Thymus (tissue), 11 donors: ENCODE measurements around the gene RHBDL2. TPM values are rescaled to one million over a fixed set of nuclear protein-coding genes. Genes with fewer than 3 reads are reported as not detected.
"Not testable (repeated sequence)": the region's sequence is repeated elsewhere in the genome, so short reads cannot be mapped to it uniquely, and the experiment has no call there.

ENCODE experiments used
- DNase-seq, 9 donors: peaks; one replicate each; pipeline ENCODE4 v3.0.0-alpha.2; 2013; ENCODE audit warnings: low spot score in 9 of 9, low read depth in 6 of 9, missing footprints in 1 of 9
- H3K27ac ChIP-seq, 2 donors: one replicate each; pipeline ENCODE4 v1.5.1; 2013; ENCODE audit warnings: control low read depth in 1 of 2, low read depth in 1 of 2, low read length in 1 of 2, mild to moderate bottlenecking in 1 of 2, moderate library complexity in 1 of 2
- H3K27me3 ChIP-seq, 2 donors: one replicate each; pipeline ENCODE4 v1.5.1; 2013; ENCODE audit warnings: low read length in 1 of 2; ENCODE audit not compliant: control insufficient read depth in 2 of 2, insufficient read depth in 1 of 2
- H3K36me3 ChIP-seq, 2 donors: one replicate each; pipeline ENCODE4 v1.5.1; 2013; ENCODE audit warnings: low read length in 1 of 2, mild to moderate bottlenecking in 1 of 2, moderate library complexity in 1 of 2; ENCODE audit not compliant: control insufficient read depth in 2 of 2, insufficient read depth in 2 of 2
- H3K4me1 ChIP-seq, 2 donors: one replicate each; pipeline ENCODE4 v1.5.1; 2013; ENCODE audit warnings: low read length in 2 of 2; ENCODE audit not compliant: control insufficient read depth in 2 of 2, insufficient read depth in 2 of 2
- H3K4me3 ChIP-seq, 2 donors: one replicate each; pipeline ENCODE4 v1.5.1; 2013; ENCODE audit warnings: low read length in 2 of 2, control low read depth in 1 of 2, mild to moderate bottlenecking in 1 of 2
- H3K9me3 ChIP-seq, 2 donors: one replicate each; pipeline ENCODE4 v1.5.1; 2013; ENCODE audit warnings: low read length in 1 of 2, mild to moderate bottlenecking in 1 of 2; ENCODE audit not compliant: control insufficient read depth in 2 of 2, insufficient read depth in 1 of 2
- WGBS: extraction: QIAGEN DNeasy Blood & Tissue Kit; methylation state at CpG from one replicate; pipeline ENCODE4 v1.1.7; 2013; 5-methylcytosine and 5-hydroxymethylcytosine counted together
- polyA plus RNA-seq: library from polyadenylated mRNA; stranded (reverse); fragments of 200-250 nt; gene quantifications from one replicate; pipeline ENCODE4 v1.2.3, GENCODE V29; 2013
- total RNA-seq: library from RNA; stranded (reverse); fragments of 120-200 nt; gene quantifications from one replicate; pipeline ENCODE4 v1.2.4, GENCODE V29; 2013
- donor health status: healthy.

RHBDL2 gene
- total and polyA plus RNA-seq, 2 donors: 0.99 to 2.3 TPM

DNA sequence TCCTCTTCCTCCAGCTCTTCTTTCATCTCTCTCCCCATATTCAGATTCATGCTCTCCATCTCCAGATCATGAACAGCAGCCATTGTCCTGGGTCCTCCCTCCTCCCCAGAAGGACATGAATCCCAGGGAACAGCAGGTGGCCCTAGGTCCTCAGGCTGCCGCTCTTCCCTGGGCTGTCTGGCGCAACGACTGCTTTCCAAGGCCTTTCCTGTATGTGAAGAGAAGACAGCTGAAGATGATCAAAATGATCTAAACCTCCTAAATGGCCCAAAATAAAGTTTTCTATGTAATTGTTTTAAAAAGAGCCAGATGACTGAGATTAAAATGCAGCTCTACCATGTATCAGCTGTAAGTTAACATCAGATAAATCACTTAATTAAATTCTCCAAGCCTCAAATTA, 22.5 kb downstream of the RHBDL2 start:
- DNase-seq: no peak
- Histone ChIP-seq H3K27ac (no peak overlapping the region), H3K36me3 (no peaks in the 10 kb centered on the region), H3K9me3 (no peaks in the 10 kb centered on the region), H3K4me1 (no peaks in the 10 kb centered on the region), H3K27me3 (no peaks in the 10 kb centered on the region), H3K4me3 (no peak overlapping the region)
- WGBS: 88% methylated on average over 3 of the region's 3 CpGs

DNA sequence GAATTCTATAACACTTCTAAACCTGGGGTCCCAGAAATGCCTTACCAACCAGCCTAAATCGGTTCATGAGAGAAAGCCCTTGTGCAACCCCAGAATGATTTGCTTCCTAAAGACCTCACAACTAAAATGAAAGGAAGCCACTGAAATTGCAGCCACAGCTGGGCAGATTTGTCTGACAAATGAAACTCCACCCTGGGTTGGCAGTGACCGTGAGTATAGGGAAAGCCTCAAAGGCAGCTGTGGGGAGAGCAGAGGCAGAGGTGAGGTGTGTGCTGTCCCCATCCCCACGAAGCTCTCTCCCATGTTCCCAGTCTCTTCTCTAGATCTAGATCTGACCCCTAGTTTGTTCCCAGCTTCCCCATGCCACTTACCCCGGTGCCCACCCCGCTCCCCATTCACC, 23.1 kb downstream of the RHBDL2 start:
- Histone ChIP-seq H3K4me1 (no peaks in the 10 kb centered on the region), H3K27ac (no peak overlapping the region), H3K4me3 (no peak overlapping the region), H3K36me3 (no peaks in the 10 kb centered on the region), H3K27me3 (no peaks in the 10 kb centered on the region), H3K9me3 (no peaks in the 10 kb centered on the region)
- 81% methylated on average over 5 of the region's 5 CpGs for whole genome bisulfite sequencing
- DNase-seq: no peak

DNA sequence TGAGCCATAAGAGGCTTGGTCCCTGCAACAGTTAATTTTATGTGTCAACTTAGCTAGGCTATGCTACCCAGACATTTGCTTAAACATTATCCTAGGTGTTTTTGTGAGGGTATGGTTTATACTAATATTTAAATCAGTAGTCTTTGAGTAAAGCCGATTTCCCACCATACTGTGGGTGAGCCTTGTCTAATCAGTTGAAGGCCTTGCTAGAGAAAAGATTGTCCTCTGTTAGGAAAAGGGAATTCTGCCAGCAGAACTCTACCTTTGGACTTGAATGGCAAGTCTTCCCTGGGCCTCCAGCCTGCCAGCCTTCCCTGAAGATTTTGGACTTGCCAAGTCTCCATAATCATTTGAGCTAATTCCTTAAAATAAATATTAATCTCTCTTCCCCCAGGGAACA, 23.9 kb downstream of the RHBDL2 start:
- Histone ChIP-seq H3K36me3 (no peaks in the 10 kb centered on the region), H3K4me3 (no peak overlapping the region), H3K27me3 (no peaks in the 10 kb centered on the region), H3K4me1 (no peaks in the 10 kb centered on the region), H3K9me3 (no peaks in the 10 kb centered on the region), H3K27ac (no peak overlapping the region)
- WGBS: 97% methylated on average over 1 of the region's 1 CpG
- DNase-seq: no peak

DNA sequence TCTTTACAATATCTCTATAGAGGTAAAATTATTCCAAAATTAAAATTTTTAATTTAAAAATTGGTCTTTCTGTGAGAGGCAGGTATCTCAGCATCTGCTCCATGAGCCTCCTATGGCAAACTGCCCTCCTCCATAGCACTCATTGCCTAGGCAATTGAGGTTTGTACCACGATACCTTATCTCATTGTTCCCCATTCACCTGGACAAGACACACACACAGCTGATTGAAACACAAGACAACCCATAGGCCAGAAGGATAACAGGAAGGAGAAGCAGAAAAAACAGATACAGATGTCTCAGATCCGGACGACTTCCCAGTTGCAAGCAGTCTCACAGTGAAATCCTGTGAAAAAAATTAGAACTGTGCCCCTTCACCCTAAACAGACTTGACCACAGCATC, 24.3 kb downstream of the RHBDL2 start:
- Histone ChIP-seq H3K9me3 (no peaks in the 10 kb centered on the region), H3K36me3 (no peaks in the 10 kb centered on the region), H3K27me3 (no peaks in the 10 kb centered on the region), H3K4me1 (no peaks in the 10 kb centered on the region), H3K27ac (no peak overlapping the region), H3K4me3 (no peak overlapping the region)
- WGBS: 92% methylated on average over 3 of the region's 3 CpGs
- no peak for DNase-seq

DNA sequence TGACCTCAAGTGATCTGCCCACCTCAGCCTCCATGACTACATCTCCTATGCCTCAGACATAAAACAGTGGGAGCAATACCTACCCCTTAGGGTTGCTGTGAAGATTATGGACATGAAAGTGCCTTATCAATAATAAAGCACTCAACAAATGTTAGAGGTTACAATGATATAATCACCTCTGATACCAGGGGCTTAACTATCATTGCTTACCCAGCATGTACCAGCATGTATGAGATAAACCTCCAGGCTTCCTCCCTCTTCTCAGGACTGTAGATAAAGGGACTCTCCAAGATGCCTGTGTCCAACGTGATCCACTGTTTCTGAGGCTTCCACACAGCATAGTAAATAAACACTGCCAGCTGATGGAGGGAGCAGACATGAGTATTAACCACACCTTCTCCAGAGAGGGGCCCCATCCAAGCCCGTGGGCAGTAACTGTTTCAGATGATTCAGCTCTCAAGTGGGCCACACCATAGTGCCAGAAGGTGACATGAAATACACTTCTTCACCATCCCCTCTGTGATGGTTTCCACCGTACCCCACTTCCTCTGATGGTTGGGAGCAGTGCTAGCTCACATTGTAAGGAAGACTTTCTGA, 26.2 kb downstream of the RHBDL2 start:
- no peaks in the 10 kb centered on the region for H3K36me3 ChIP-seq
- no peaks in the 10 kb centered on the region for H3K4me1 ChIP-seq
- no peak for DNase-seq
- H3K27ac ChIP-seq: no peak overlapping the region
- no peaks in the 10 kb centered on the region for H3K9me3 ChIP-seq
- 80% methylated on average over 3 of the region's 3 CpGs for WGBS
- no peaks in the 10 kb centered on the region for H3K27me3 ChIP-seq
- H3K4me3 ChIP-seq: no peak overlapping the region

DNA sequence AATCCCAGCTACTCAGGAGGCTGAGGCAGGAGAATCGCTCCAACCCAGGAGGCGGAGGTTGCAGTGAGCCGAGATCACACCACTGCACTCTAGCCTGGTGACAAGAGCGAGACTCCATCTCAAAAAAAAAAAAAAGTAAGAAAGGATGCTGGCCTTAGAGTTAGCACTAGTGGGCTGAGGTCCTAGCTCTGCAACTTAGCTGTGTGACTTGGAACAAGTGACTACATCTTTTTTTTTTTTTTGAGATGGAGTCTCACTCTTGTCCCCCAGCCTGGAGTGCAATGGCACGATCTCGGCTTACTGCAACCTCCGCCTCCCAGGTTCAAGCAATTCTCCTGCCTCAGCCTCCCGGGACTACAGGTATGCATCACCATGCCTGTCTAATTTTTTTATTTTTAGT, 26.7 kb downstream of the RHBDL2 start:
- H3K27ac ChIP-seq, DNase-seq, H3K27me3 ChIP-seq, H3K9me3 ChIP-seq, H3K4me3 ChIP-seq, H3K4me1 ChIP-seq, H3K36me3 ChIP-seq: not testable (repeated sequence)
- WGBS: 99% methylated on average over 8 of the region's 8 CpGs

DNA sequence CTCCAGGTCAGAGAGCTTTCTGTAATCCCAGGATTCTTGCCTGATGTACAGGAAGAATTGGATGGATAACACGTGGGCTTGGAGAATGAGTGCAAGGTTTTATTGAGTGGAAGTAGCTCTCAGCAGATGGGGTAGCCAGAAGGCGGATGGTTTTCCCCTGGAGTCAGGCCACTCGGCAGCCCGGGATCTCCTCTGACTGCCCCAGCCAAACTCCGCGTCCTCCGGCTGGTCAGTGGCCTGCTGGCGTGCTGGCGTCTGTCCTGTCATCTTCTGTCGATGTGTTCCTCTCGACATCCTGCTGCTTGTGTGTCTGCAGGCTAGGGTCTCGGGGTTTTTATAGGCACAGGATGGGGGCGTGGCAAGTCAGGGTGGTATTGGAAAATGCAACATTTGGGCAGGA, 32.8 kb downstream of the RHBDL2 start:
- peaks cover 0 to 5% of the 10 kb centered on the region in 2 donors for H3K9me3 ChIP-seq
- WGBS: 91% methylated on average over 13 of the region's 13 CpGs
- no peak for DNase-seq

DNA sequence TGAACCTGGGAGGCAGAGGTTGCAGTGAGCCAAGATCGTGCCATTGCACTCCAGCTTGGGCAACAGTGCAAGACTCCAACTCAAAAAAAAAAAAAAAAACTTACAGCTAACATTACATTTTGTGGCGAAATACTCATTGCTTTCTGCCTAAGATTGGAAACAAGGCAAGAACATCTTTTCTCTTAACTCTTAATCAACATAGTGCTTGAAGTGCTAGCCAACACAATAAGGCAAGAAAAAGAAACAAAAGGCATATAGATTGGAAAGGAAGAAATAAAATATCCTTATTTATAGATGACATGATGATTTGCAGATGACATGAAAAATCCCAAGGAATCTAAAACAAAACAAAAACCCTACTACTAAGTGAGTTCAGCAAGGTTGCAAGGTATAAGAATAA, 35.6 kb downstream of the RHBDL2 start:
- H3K9me3 ChIP-seq: peaks cover 0 to 5% of the 10 kb centered on the region in 2 donors

More for the DNA sequence above, 32.8 kb downstream of the RHBDL2 start:
- Histone ChIP-seq H3K4me3 (no peak overlapping the region), H3K4me1 (no peaks in the 10 kb centered on the region), H3K36me3 (no peaks in the 10 kb centered on the region), H3K27ac (no peak overlapping the region), H3K27me3 (no peaks in the 10 kb centered on the region)

DNA sequence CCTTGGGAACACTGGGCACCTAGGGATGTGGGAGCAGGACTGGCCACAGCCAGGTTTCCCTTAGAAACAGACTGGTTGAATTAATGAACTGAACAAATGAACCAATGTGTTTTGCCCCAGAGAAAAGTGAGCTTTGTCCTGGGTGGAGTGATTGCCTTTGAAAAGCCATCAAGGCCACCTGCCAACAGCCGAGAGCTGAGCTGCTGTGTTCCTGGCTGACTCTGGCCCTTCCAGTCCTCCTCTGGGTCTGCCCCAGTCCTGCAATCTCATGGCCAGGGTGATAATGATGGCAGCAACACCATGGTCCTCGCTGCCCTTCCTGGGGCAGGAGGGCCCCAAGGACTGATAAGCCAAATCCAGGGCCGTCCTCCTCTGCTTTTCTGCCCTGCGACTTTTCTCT, 42.1 kb downstream of the RHBDL2 start:
- Histone ChIP-seq H3K9me3 (no peaks in the 10 kb centered on the region), H3K36me3 (no peaks in the 10 kb centered on the region), H3K4me1 (no peaks in the 10 kb centered on the region), H3K27ac (no peak overlapping the region), H3K27me3 (no peaks in the 10 kb centered on the region), H3K4me3 (no peak overlapping the region)
- DNase-seq: no peak
- 92% methylated on average over 4 of the region's 4 CpGs for WGBS

More for the DNA sequence above, 35.6 kb downstream of the RHBDL2 start:
- 74% methylated on average over 2 of the region's 2 CpGs for WGBS
- no peak overlapping the region for H3K4me3 ChIP-seq
- H3K27ac ChIP-seq: no peak overlapping the region
- no peaks in the 10 kb centered on the region for H3K27me3 ChIP-seq
- H3K36me3 ChIP-seq: no peaks in the 10 kb centered on the region
- DNase-seq: no peak
- no peaks in the 10 kb centered on the region for H3K4me1 ChIP-seq
